Measurements from ENCODE around the gene RAB22A.

DNA sequence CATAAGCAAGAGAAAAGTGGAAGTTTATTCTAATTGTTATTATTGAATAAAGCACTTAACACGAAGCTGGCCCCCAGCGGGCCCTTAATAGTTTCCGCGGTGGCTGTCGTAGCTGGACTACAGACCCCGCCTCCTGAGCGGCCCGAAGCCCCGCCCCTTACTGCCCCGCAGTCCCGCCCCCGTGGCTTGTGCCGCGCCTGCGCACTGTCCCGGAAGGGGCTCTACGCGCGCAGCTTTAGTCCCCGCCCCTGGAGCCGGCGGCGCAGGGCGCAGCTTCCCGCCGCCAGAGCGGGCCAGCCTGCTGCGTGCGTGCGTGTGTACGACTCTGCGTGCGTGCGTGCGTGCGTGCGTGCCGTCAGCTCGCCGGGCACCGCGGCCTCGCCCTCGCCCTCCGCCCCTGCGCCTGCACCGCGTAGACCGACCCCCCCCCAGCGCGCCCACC, 79.4 kb downstream of the RAB22A start, which contains the start of gene VAPB:
- TF ChIP-seq, protein P1, sequence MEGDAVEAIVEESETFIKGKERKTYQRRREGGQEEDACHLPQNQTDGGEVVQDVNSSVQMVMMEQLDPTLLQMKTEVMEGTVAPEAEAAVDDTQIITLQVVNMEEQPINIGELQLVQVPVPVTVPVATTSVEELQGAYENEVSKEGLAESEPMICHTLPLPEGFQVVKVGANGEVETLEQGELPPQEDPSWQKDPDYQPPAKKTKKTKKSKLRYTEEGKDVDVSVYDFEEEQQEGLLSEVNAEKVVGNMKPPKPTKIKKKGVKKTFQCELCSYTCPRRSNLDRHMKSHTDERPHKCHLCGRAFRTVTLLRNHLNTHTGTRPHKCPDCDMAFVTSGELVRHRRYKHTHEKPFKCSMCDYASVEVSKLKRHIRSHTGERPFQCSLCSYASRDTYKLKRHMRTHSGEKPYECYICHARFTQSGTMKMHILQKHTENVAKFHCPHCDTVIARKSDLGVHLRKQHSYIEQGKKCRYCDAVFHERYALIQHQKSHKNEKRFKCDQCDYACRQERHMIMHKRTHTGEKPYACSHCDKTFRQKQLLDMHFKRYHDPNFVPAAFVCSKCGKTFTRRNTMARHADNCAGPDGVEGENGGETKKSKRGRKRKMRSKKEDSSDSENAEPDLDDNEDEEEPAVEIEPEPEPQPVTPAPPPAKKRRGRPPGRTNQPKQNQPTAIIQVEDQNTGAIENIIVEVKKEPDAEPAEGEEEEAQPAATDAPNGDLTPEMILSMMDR (IDR thresholded peaks at IDR 0.05): no peak
- TF ChIP-seq EZH2phosphoT487 (IDR thresholded peaks at IDR 0.05): no peak
- no peak for TF ChIP-seq EZH2 (IDR thresholded peaks at IDR 0.05)
